Endothelial cell (in vitro differentiated cells): ENCODE results near the gene ADAMTSL2. TPM values are rescaled to one million over a fixed set of nuclear protein-coding genes. Genes with fewer than 3 reads are reported as not detected.

Experiments used
- DNase-seq: peaks from one replicate; pipeline ENCODE4 v3.0.0; 2021; ENCODE audit warnings: low spot score
- H3K27ac Mint-ChIP-seq: one replicate; pipeline ENCODE4 v1.8.0; 2021; ENCODE audit warnings: mixed read lengths, inconsistent platforms; ENCODE audit not compliant: unreplicated experiment
- H3K27me3 Mint-ChIP-seq: one replicate; pipeline ENCODE4 v1.8.0; 2021; ENCODE audit warnings: mild to moderate bottlenecking, moderate library complexity, mixed read lengths, inconsistent platforms; ENCODE audit not compliant: unreplicated experiment
- H3K36me3 Mint-ChIP-seq: one replicate; pipeline ENCODE4 v1.8.0; 2021; ENCODE audit warnings: mild to moderate bottlenecking, low read depth, mixed read lengths, inconsistent platforms; ENCODE audit not compliant: unreplicated experiment
- H3K4me1 Mint-ChIP-seq: one replicate; pipeline ENCODE4 v1.8.0; 2021; ENCODE audit warnings: mild to moderate bottlenecking, mixed read lengths, inconsistent platforms; ENCODE audit not compliant: unreplicated experiment
- H3K4me3 Mint-ChIP-seq: one replicate; pipeline ENCODE4 v1.8.0; 2021; ENCODE audit warnings: mild to moderate bottlenecking, mixed read lengths, inconsistent platforms; ENCODE audit not compliant: unreplicated experiment
- H3K9me3 Mint-ChIP-seq: one replicate; pipeline ENCODE4 v1.8.0; 2021; ENCODE audit warnings: mixed read lengths, inconsistent platforms; ENCODE audit not compliant: unreplicated experiment
- total RNA-seq: library from RNA; stranded (reverse); fragmentation: NEBNext Ultra II Directional; extraction: Animal tissue kit (Norgen Biotek cat#: 25700); gene quantifications from one replicate; pipeline ENCODE4 v1.2.1, GENCODE V29; 2021; ENCODE audit not compliant: unreplicated experiment
- TF ChIP-seq, protein P1 (sequence below): fragments of 200-600 bp; sonication (generic); IDR thresholded peaks from one replicate; pipeline ENCODE4 v1.5.0; 2021; ENCODE audit warnings: antibody characterized with exemption; ENCODE audit not compliant: unreplicated experiment

Gene ADAMTSL2
- total RNA-seq, 1 donor from 2014 or later, result 5.9 TPM

DNA sequence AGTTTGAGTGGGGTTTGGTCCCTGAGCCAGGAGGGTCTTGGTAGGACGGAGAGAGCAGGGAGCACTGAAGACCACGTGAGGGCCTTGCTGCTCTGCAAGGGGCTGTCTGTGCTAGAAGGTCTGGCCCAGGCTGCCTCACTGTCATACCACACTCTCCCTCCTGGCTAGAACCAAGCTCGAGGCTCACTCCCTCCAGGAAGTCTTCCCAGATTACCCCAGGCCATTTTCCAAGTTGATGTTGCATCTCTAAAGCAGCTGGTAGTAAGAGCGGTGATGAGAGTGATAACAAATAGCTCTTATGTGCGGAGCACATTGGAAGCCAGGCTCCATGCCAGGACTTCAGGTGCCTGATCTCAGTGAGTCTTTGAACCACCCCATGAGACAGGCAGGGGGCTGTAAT is 16.3 kb upstream of the ADAMTSL2 start:
- no peaks in the 10 kb centered on the region for H3K4me1 Mint-ChIP-seq
- no peaks in the 10 kb centered on the region for H3K9me3 Mint-ChIP-seq
- no peak overlapping the region for H3K27ac Mint-ChIP-seq
- TF ChIP-seq, protein P1, sequence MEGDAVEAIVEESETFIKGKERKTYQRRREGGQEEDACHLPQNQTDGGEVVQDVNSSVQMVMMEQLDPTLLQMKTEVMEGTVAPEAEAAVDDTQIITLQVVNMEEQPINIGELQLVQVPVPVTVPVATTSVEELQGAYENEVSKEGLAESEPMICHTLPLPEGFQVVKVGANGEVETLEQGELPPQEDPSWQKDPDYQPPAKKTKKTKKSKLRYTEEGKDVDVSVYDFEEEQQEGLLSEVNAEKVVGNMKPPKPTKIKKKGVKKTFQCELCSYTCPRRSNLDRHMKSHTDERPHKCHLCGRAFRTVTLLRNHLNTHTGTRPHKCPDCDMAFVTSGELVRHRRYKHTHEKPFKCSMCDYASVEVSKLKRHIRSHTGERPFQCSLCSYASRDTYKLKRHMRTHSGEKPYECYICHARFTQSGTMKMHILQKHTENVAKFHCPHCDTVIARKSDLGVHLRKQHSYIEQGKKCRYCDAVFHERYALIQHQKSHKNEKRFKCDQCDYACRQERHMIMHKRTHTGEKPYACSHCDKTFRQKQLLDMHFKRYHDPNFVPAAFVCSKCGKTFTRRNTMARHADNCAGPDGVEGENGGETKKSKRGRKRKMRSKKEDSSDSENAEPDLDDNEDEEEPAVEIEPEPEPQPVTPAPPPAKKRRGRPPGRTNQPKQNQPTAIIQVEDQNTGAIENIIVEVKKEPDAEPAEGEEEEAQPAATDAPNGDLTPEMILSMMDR, result no peak
- H3K36me3 Mint-ChIP-seq, result no peaks in the 10 kb centered on the region
- DNase-seq, result no peak
- H3K4me3 Mint-ChIP-seq, result no peak overlapping the region
- H3K27me3 Mint-ChIP-seq, result no peaks in the 10 kb centered on the region

DNA sequence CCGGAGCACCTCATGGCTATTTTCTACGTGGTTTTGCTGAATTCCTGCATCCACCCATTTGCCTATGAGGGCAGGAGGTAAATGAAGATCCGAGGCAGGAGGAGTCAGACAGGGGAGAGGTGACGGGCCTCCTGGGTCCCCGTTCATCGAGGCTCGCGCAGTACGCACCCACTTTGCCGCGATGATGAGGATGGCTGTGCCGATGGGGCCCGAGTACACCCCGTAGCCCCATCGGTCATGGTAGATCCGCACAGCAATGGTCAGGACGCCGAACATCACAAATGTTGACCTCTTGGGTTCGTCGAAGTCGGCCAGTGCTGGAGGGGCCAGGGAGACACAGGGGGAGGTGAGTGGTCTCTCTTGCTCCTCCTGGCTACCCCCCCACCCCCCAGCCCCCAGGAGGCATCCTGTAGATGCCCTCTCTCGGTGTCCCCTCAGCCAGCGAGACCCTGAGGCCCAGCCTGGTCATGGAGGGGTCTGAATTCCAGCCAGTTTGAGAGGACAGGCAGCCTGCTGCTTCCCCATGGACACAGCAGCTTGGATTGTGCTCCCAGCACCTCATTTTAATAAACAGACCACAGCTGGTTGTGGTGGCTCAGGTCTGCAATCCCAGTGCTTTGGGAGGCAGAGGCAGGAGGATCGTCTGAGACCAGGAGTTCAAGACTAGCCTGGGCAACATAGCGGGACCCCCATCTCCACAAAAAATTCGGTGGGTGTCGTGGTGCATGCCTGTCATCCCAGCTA is 15.6 kb upstream of the ADAMTSL2 start:
- DNase-seq, result no peak
- no peaks in the 10 kb centered on the region for H3K9me3 Mint-ChIP-seq
- H3K27ac Mint-ChIP-seq, result no peak overlapping the region
- no peaks in the 10 kb centered on the region for H3K36me3 Mint-ChIP-seq
- no peak overlapping the region for H3K4me3 Mint-ChIP-seq
- TF ChIP-seq, protein P1, result no peak
- no peaks in the 10 kb centered on the region for H3K4me1 Mint-ChIP-seq
- H3K27me3 Mint-ChIP-seq, result peaks cover 2% of the 10 kb centered on the region

DNA sequence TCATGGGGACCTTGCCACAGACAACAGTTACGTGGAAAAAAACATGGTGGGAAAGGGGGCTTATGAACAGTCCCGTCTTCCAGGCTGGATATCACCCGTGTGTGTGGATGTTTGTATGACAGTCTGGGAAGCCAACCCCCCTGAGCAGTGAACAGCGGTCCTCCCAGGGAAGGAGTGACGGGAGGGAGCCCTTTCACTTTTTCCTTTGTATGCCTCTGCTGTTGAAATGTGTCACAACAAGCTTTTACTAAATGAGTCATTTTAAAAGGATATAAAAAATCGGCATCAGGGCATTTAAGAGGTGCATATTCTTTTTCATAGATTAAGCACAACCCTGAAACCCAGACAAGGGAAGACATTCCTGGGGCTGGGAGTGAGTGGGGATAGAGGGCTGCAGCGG is 14.8 kb upstream of the ADAMTSL2 start:
- H3K27ac Mint-ChIP-seq, result no peak overlapping the region

DNA sequence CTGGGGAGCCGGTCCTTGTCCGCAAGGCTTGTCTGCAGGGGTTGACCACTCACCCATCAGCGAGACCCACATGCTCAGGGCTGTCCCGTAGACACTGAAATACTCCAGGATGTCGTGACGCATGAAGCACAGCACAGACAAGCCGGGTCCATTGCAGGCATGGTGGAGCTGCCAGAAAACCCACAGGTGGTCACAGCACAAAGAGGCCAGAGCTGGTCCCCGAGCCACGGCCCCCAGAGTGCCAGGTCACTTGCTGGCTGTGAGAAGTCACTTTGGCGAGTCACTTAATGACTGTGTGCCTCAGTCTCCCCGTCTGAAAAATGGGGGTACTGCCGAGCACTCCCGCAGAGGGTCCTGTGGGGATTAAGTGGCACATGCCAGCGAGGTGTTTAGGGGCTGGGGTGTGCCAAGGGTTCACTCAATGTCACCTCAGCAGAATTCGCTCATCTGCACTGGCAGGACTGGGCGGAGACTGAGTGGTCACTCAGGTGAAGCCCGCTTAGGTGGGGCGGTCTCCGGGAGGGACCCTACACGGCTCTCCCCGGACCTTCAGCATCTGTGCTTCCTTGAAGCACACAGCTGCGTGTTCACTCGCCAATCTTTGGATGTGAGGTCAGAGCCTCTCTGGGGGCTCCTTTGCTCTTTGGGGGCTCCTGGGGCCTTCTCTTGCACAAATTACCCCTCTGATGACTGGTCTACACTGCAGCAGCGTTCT is 14.2 kb upstream of the ADAMTSL2 start:
- Mint-ChIP-seq H3K27me3 (peaks cover 2% of the 10 kb centered on the region), H3K9me3 (no peaks in the 10 kb centered on the region), H3K27ac (no peak overlapping the region), H3K36me3 (no peaks in the 10 kb centered on the region), H3K4me1 (no peaks in the 10 kb centered on the region), H3K4me3 (no peak overlapping the region)
- DNase-seq, result no peak
- TF ChIP-seq, protein P1, result no peak

More for the DNA sequence above, 14.8 kb upstream of the ADAMTSL2 start:
- H3K27me3 Mint-ChIP-seq, result peaks cover 2% of the 10 kb centered on the region
- no peak overlapping the region for H3K4me3 Mint-ChIP-seq
- no peaks in the 10 kb centered on the region for H3K4me1 Mint-ChIP-seq
- H3K9me3 Mint-ChIP-seq, result no peaks in the 10 kb centered on the region
- no peak for DNase-seq
- TF ChIP-seq, protein P1, result no peak
- H3K36me3 Mint-ChIP-seq, result no peaks in the 10 kb centered on the region
